C4-2B (cell line): ENCODE data around the gene CDKN2A.

Experiments
- ZFX ChIP-seq: fragments of 450-650 bp; IDR thresholded peaks from 2 replicates; pipeline ENCODE4 v1.6.1; 2017
- TF ChIP-seq, protein P1 (sequence below): fragments of 450-650 bp; conservative IDR thresholded peaks from 2 replicates; pipeline ENCODE4 v1.5.1; 2017; ENCODE audit warnings: mild to moderate bottlenecking

DNA sequence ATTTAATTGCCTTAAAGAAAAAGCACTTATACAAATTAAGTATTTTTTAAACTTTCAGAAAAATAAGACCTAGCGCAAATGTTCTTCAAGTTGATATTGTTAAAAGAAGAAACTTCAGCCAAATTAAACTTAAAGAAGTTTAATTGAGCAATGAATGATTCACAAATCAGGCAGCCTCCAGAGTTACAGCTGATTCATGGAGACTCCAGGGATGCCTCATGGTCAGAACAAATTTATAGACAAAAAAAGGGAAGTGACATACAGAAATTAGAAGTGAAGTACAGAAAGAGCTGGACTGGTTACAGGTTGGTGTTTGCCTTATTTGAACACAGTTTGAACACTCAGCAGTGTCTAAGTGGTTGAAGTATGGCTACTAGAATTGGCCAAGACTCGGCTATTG, 60.3 kb downstream of the CDKN2A start:
- TF ChIP-seq, protein P1, sequence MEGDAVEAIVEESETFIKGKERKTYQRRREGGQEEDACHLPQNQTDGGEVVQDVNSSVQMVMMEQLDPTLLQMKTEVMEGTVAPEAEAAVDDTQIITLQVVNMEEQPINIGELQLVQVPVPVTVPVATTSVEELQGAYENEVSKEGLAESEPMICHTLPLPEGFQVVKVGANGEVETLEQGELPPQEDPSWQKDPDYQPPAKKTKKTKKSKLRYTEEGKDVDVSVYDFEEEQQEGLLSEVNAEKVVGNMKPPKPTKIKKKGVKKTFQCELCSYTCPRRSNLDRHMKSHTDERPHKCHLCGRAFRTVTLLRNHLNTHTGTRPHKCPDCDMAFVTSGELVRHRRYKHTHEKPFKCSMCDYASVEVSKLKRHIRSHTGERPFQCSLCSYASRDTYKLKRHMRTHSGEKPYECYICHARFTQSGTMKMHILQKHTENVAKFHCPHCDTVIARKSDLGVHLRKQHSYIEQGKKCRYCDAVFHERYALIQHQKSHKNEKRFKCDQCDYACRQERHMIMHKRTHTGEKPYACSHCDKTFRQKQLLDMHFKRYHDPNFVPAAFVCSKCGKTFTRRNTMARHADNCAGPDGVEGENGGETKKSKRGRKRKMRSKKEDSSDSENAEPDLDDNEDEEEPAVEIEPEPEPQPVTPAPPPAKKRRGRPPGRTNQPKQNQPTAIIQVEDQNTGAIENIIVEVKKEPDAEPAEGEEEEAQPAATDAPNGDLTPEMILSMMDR = no peak
- TF ChIP-seq ZFX = no peak
